GM15510 (cell line): ENCODE results near the gene IL16.

Source experiments
- POLR2A ChIP-seq: IDR thresholded peaks from 3 replicates; pipeline ENCODE4 v1.6.1; 2011; ENCODE audit warnings: borderline replicate concordance; ENCODE audit not compliant: insufficient read length; ENCODE audit errors: extremely low read depth

Gene IL16

GRCh38 chr15:81166636-81167305, 29.9 kb upstream of the IL16 start:
- TF ChIP-seq POLR2A = no peak

DNA sequence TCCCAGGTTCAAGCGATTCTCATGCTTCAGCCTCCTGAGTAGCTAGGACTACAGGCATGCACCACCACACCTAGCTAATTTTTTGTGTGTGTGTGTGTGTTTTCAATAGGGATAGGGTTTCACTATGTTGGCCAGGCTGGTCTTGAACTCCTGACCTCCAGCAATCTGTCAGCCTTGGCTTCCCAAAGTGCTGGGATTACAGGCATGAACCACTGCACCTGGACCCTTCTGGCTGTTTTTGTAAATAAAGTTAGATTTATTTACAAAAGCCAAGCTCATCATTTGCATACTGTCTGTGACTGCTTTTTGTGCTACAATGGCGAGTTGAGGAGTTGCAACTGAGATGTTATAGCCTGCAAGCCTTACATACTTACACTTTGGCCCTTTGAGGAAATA, 28.6 kb upstream of the IL16 start:
- no peak for TF ChIP-seq POLR2A

DNA sequence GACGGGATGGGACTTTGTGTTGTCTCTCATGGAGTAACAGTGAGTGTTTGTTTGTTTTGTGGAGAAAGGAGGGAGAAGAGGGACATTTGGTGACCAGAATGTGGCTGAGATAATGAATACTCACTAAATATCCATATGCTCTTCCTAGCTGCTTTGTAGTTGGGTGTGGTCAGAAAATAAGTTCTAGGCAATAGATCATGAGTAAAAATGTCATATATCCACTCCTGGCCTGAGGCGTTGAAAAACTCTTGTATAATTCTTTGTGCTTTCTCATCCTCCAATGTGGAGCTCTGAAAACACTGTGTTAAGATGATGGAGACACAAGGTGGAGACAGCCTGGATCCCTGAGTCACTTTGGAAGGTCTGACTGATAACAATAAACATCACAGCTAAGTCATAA, 28.0 kb upstream of the IL16 start:
- TF ChIP-seq POLR2A = no peak

DNA sequence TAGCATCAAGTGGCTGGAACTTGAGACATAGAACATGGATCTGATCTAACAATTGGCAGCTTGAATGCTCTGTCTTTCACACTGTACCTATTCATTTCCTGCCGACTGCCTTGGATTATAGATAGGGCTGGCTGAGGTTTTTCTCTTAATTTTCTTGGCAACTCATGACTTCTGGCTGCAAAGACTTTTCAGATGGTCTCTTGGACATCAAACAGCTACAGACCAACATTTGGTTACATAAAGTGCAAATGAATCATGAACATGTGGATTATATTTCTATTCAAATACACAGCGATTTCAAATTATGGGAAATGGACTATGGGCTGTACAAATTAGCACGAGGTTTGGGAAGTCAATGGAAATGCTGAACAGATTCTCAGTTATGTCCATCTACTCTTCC, 26.2 kb upstream of the IL16 start:
- no peak for TF ChIP-seq POLR2A

- no peak for TF ChIP-seq POLR2A
Observed at GRCh38 chr15:81171286-81171685, 25.4 kb upstream of the IL16 start.

DNA sequence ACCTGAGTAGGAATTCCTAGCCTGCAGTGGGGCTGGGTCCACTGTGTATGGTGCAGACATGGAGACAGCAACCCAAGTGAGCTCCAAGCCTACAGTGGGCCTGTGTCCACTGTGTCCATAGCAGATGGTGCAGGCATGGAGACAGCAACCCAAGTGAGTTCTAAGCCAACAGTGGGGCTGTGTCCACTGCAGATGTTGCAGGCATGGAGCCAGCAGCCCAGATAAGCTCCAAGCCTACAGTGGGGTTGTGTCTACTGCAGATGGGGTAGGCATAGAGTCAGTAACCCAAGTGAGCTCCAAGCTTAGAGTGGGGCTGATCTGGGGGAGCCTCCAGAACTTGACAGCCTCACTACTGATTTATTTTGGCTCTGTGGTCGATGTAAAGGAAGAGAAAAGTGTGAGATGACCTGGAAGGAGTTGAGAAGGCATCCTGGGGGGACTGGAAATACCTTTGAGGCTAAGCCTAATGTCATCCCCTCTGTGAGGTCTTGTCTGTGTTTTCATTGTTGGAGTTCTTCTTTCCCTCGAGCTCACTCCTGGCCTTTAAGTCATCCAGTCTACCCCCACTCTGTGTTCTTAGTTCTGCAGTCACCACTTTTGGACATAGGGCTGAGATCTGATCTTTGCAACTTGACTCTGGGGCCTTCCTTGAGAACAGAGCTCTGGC, 22.4 kb upstream of the IL16 start:
- no peak for TF ChIP-seq POLR2A

- no peak for TF ChIP-seq POLR2A
Observed at GRCh38 chr15:81174792-81175327, 21.8 kb upstream of the IL16 start.

GRCh38 chr15:81175496-81175895, 21.2 kb upstream of the IL16 start:
- TF ChIP-seq POLR2A = no peak

DNA sequence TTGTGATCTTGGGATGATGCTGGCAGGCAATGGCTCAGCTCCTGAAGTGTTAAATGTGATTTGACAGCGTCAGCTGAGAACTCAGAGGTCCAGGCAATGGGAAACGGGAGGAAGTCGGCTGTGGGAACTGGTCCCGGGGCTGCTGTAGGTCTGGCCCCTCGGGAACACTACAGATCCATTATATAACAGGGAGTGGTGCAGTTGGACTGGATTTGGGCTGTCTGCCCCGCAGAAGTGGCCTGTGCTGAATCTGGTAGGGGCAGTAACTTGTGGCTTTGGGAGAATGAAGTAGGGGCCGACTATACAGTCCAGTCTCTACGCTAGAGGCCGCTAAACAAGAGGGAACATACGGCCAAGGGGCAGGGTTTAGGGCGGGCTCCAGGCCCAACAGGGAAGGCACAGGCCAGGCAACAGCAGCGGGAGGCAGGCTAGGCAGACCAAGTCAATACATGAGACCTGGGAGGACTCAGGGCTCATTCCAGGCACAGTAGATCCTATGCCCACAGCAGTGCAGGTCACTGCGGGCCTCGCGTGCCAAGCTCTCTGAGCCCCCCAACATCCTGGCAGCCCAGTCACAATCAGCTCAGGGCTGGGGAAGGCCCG, 20.3 kb upstream of the IL16 start:
- no peak for TF ChIP-seq POLR2A

DNA sequence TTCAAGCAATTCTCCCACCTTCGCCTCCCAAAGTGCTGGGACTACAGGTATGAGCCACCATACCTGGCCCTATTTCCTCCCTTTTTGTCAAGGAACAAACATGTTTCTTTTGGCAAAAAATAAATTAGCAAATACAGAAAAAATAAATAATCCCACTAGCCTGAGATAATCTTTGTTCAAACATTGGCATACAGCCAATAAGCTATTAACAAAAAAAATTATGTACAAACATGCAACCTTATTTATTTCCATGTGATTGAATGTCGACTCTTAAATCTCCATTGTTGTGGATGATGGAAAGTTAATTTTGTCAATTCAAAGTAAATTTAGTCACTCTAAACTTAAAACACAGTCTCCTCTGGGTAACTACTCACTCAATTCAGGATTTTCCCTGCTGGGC, 18.3 kb upstream of the IL16 start:
- no peak for TF ChIP-seq POLR2A

DNA sequence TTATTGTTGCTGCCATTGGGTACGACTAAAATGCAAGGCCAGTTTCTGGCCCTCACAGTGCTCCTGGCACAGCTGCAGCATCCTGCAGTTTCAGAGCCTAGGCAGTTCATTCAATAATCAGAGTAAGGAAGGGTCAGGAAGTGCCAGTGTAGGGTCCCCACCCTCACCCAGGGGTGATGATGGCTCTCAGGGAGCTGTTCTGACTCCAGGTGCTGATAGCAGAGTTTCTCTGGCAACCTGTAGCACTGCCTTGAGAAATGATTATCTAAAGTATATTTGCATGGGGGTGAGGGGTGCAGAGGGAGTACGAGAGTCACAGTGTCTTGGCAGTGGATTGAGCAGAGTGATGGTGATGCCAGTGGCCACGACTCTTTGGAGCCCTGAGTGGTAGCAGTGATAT, 15.5 kb upstream of the IL16 start:
- no peak for TF ChIP-seq POLR2A

DNA sequence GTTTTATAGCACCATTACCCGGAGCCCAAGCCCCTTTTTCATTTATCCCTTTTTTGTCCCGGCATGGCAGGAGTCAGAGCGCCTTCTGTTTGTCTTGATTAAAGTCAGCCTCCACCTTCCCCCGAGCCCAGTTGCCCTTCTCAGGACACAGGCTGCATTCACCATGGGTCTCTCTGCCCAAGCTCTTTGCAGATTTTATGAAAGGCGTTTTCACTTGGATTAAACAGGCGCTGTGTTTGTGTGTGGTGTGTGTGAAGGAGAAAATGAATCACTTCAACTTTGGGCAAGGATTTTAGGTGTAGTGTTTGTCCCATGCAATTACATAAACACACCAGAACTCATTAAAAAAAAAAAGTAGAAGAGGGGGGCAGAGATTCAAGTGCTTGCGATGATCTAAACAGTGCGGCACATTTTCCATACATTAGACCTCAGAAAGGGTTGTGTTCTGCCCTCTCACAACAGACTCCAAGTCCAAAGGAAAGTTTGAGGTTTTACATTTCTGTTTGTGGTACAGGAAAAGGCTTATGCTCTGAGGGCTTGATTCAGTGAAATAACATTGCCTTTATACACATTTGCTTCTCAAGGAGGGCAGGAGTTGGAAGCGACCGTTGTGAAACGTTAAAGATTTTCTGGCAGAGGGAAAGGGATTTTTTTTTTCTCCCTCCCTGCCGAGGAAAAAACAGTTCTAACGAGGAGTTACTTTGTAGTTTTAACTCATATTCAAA, 14.5 kb upstream of the IL16 start:
- TF ChIP-seq POLR2A = no peak

- no peak for TF ChIP-seq POLR2A
Observed at GRCh38 chr15:81182756-81183438, 13.8 kb upstream of the IL16 start.

- TF ChIP-seq POLR2A = no peak
Observed at GRCh38 chr15:81183439-81183775, 13.3 kb upstream of the IL16 start.

DNA sequence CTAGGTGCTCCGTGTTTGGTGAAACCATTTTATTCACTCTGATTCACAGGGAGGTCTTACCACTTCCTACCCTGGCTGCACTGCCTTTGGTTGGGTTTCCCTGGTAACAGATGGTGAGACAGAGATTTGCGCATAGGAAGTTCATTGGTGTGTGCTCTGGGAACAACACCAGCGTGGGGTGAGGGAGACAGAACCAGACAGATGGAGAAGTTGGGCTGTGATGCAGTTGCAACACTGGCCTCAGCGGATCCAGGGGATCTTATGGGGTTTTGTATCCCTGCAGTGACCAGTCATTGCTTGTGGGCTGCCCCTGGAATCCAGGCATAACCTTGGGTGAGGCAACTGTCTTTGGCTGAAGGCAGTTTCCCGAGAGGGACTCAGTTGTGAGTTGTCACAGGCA, 12.5 kb upstream of the IL16 start:
- TF ChIP-seq POLR2A = no peak
